SK-N-SH (cell line): ENCODE measurements around the gene S100P. TPM values are rescaled to one million over a fixed set of nuclear protein-coding genes. Genes with fewer than 3 reads are reported as not detected.

Experiments
- EP300 ChIP-seq, 2 experiments: IDR thresholded peaks; 2 replicates each; pipeline versions ENCODE4 v1.4.0 to v1.6.1; 2012; ENCODE audit warnings: borderline replicate concordance in 1 of 2, low read depth in 1 of 2, low read length in 1 of 2
- FOSL2 ChIP-seq: IDR thresholded peaks from 2 replicates; pipeline ENCODE4 v1.4.0; 2012; ENCODE audit warnings: low read depth, mild to moderate bottlenecking, moderate library complexity, borderline replicate concordance
- FOXJ3 ChIP-seq: sonication (generic); formaldehyde crosslinking; IDR thresholded peaks from 2 replicates; pipeline ENCODE4 v1.5.1; 2020; ENCODE audit warnings: mild to moderate bottlenecking, missing genetic modification reagents
- FOXM1 ChIP-seq: IDR thresholded peaks from 2 replicates; pipeline ENCODE4 v1.4.0; 2012; ENCODE audit warnings: low read depth, mild to moderate bottlenecking
- GABPA ChIP-seq: IDR thresholded peaks from 2 replicates; pipeline ENCODE4 v1.4.0; 2012; ENCODE audit warnings: low read depth, mild to moderate bottlenecking
- GATA2 ChIP-seq: sonication (generic); formaldehyde crosslinking; IDR thresholded peaks from 2 replicates; pipeline ENCODE4 v1.5.0; 2020; ENCODE audit warnings: mild to moderate bottlenecking, missing genetic modification reagents
- JUND ChIP-seq: IDR thresholded peaks from 2 replicates; pipeline ENCODE4 v1.4.0; 2012
- MEF2A ChIP-seq: IDR thresholded peaks from 2 replicates; pipeline ENCODE4 v1.4.0; 2012; ENCODE audit warnings: low read depth, borderline replicate concordance
- RCOR1 ChIP-seq: fragments of 150-350 bp; IDR thresholded peaks from 2 replicates; pipeline ENCODE4 v1.6.1; 2017; ENCODE audit warnings: antibody characterized with exemption, low read length
- RFX5 ChIP-seq: IDR thresholded peaks from 2 replicates; pipeline ENCODE4 v1.6.1; 2012; ENCODE audit warnings: mild to moderate bottlenecking, improper control_type of control experiment, low read length
- RXRA ChIP-seq: IDR thresholded peaks from 2 replicates; pipeline ENCODE4 v1.4.0; 2012; ENCODE audit warnings: low read depth, mild to moderate bottlenecking, borderline replicate concordance
- SIN3A ChIP-seq: IDR thresholded peaks from 2 replicates; pipeline ENCODE4 v1.6.1; 2012; ENCODE audit warnings: low read depth, mild to moderate bottlenecking, low read length, moderate library complexity, borderline replicate concordance
- SMC3 ChIP-seq: IDR thresholded peaks from 2 replicates; pipeline ENCODE4 v1.6.1; 2012; ENCODE audit warnings: low read depth, low read length, improper control_type of control experiment
- TAF1 ChIP-seq: IDR thresholded peaks from 2 replicates; pipeline ENCODE4 v1.6.1; 2012; ENCODE audit warnings: low read depth, mild to moderate bottlenecking, low read length, moderate library complexity, borderline replicate concordance
- TEAD4 ChIP-seq: IDR thresholded peaks from 2 replicates; pipeline ENCODE4 v1.4.0; 2012; ENCODE audit warnings: mild to moderate bottlenecking, borderline replicate concordance; ENCODE audit not compliant: insufficient read depth
- polyA plus RNA-seq, 3 experiments: library from polyadenylated mRNA; depleted of rRNA; stranded (reverse); fragments of >200 nt; gene quantifications; 2 replicates each; pipeline ENCODE4 v1.2.3, GENCODE V29; 2012
- TF ChIP-seq, protein P1 (sequence below): IDR thresholded peaks from 2 replicates; pipeline ENCODE4 v1.4.0; 2012; ENCODE audit warnings: low read depth, borderline replicate concordance
- TF ChIP-seq, protein P2 (sequence below): IDR thresholded peaks from 2 replicates; pipeline ENCODE4 v1.4.0; 2012; ENCODE audit warnings: low read depth, borderline replicate concordance
- TF ChIP-seq, protein P3 (sequence below): fragments of 200-600 bp; sonication (generic); IDR thresholded peaks from 2 replicates; pipeline ENCODE4 v1.6.1; 2017; ENCODE audit warnings: antibody characterized with exemption, mild to moderate bottlenecking, moderate library complexity

The S100P gene
- polyA plus RNA-seq, 1 of the 3 experiments (the other 2 are of a cell fraction): not detected

- TF ChIP-seq, protein P1, sequence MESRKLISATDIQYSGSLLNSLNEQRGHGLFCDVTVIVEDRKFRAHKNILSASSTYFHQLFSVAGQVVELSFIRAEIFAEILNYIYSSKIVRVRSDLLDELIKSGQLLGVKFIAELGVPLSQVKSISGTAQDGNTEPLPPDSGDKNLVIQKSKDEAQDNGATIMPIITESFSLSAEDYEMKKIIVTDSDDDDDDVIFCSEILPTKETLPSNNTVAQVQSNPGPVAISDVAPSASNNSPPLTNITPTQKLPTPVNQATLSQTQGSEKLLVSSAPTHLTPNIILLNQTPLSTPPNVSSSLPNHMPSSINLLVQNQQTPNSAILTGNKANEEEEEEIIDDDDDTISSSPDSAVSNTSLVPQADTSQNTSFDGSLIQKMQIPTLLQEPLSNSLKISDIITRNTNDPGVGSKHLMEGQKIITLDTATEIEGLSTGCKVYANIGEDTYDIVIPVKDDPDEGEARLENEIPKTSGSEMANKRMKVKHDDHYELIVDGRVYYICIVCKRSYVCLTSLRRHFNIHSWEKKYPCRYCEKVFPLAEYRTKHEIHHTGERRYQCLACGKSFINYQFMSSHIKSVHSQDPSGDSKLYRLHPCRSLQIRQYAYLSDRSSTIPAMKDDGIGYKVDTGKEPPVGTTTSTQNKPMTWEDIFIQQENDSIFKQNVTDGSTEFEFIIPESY: no peak
- no peak for TF ChIP-seq TEAD4
- no peak for TF ChIP-seq GABPA
- TF ChIP-seq SIN3A: no peak
- no peak for TF ChIP-seq GATA2 (CRISPR knock-in tag)
- TF ChIP-seq RCOR1: peak; percentile 66
- TF ChIP-seq FOSL2: no peak
- TF ChIP-seq, protein P2, sequence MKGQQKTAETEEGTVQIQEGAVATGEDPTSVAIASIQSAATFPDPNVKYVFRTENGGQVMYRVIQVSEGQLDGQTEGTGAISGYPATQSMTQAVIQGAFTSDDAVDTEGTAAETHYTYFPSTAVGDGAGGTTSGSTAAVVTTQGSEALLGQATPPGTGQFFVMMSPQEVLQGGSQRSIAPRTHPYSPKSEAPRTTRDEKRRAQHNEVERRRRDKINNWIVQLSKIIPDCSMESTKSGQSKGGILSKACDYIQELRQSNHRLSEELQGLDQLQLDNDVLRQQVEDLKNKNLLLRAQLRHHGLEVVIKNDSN: no peak
- no peak for TF ChIP-seq RFX5
- no peak for TF ChIP-seq EP300 (IDR thresholded peaks at IDR 0.05; ENCODE audit: borderline replicate concordance in 1 of 2, low read depth in 1 of 2, low read length in 1 of 2)
- TF ChIP-seq FOXM1: no peak
- no peak for TF ChIP-seq MEF2A
- TF ChIP-seq JUND: no peak
- no peak for TF ChIP-seq RXRA
- TF ChIP-seq, protein P3, sequence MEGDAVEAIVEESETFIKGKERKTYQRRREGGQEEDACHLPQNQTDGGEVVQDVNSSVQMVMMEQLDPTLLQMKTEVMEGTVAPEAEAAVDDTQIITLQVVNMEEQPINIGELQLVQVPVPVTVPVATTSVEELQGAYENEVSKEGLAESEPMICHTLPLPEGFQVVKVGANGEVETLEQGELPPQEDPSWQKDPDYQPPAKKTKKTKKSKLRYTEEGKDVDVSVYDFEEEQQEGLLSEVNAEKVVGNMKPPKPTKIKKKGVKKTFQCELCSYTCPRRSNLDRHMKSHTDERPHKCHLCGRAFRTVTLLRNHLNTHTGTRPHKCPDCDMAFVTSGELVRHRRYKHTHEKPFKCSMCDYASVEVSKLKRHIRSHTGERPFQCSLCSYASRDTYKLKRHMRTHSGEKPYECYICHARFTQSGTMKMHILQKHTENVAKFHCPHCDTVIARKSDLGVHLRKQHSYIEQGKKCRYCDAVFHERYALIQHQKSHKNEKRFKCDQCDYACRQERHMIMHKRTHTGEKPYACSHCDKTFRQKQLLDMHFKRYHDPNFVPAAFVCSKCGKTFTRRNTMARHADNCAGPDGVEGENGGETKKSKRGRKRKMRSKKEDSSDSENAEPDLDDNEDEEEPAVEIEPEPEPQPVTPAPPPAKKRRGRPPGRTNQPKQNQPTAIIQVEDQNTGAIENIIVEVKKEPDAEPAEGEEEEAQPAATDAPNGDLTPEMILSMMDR: no peak
- no peak for TF ChIP-seq SMC3
- 0 out of 2 replicates have a peak, but pooled peaks have one; percentile 15 for TF ChIP-seq FOXJ3 (CRISPR knock-in tag)
- TF ChIP-seq TAF1: peak; percentile 90; the same call in 1 of the 2 replicates
- TF ChIP-seq, all 33 proteins: peak for 10
Measured at GRCh38 chr4:6673660-6674499, 19.8 kb upstream of the S100P start (continued).
